Stomach (tissue), 4 donors: ENCODE measurements around the gene CALML4.

Experiments
- POLR2A ChIP-seq, 4 donors: fragments of 450-650 bp; IDR thresholded peaks; one replicate each; pipeline ENCODE4 v1.6.1; 2016; ENCODE audit warnings: antibody characterized with exemption in 4 of 4, control low read depth in 2 of 4, mild to moderate bottlenecking in 1 of 4, moderate library complexity in 1 of 4
- POLR2AphosphoS5 ChIP-seq, 3 donors: sonication (generic); formaldehyde crosslinking; IDR thresholded peaks; one replicate each; pipeline ENCODE4 v1.6.1; 2016; ENCODE audit warnings: antibody characterized with exemption in 3 of 3
- TF ChIP-seq, protein P1 (sequence below), 7 experiments: fragments of 450-650 bp in 4 of 7; fragments of 200-600 bp in 3 of 7; sonication (generic) in 3 of 7; IDR thresholded peaks; one replicate each; pipeline ENCODE4 v1.5.1; 2016 to 2019; ENCODE audit warnings: antibody characterized with exemption in 7 of 7, control low read depth in 2 of 7, mild to moderate bottlenecking in 1 of 7

GRCh38 chr15:68151277-68151676 is 53.9 kb downstream of the CALML4 start:
- TF ChIP-seq, protein P1, sequence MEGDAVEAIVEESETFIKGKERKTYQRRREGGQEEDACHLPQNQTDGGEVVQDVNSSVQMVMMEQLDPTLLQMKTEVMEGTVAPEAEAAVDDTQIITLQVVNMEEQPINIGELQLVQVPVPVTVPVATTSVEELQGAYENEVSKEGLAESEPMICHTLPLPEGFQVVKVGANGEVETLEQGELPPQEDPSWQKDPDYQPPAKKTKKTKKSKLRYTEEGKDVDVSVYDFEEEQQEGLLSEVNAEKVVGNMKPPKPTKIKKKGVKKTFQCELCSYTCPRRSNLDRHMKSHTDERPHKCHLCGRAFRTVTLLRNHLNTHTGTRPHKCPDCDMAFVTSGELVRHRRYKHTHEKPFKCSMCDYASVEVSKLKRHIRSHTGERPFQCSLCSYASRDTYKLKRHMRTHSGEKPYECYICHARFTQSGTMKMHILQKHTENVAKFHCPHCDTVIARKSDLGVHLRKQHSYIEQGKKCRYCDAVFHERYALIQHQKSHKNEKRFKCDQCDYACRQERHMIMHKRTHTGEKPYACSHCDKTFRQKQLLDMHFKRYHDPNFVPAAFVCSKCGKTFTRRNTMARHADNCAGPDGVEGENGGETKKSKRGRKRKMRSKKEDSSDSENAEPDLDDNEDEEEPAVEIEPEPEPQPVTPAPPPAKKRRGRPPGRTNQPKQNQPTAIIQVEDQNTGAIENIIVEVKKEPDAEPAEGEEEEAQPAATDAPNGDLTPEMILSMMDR (IDR thresholded peaks at IDR 0.05) = no peak
- TF ChIP-seq POLR2AphosphoS5 (IDR thresholded peaks at IDR 0.05) = no peak
- no peak for TF ChIP-seq POLR2A (IDR thresholded peaks at IDR 0.05)
